Type B pancreatic cell (in vitro differentiated cells): ENCODE data around the gene UCHL5. TPM values are rescaled to one million over a fixed set of nuclear protein-coding genes. Genes with fewer than 3 reads are reported as not detected.

Experiments used
- DNase-seq: peaks from one replicate; pipeline ENCODE4 v3.0.0; 2021; ENCODE audit warnings: mixed read lengths; ENCODE audit not compliant: unreplicated experiment; ENCODE audit errors: extremely low spot score
- H3K27ac Mint-ChIP-seq: 2 replicates; pipeline ENCODE4 v1.8.0; 2021; ENCODE audit warnings: mild to moderate bottlenecking, mixed read lengths
- H3K27me3 Mint-ChIP-seq: 2 replicates; pipeline ENCODE4 v1.8.0; 2021; ENCODE audit warnings: mixed read lengths
- H3K36me3 Mint-ChIP-seq: 2 replicates; pipeline ENCODE4 v1.8.0; 2021; ENCODE audit warnings: mixed read lengths
- H3K4me1 Mint-ChIP-seq: one replicate; pipeline ENCODE4 v1.8.0; 2021; ENCODE audit warnings: mixed read lengths; ENCODE audit not compliant: unreplicated experiment
- H3K4me3 Mint-ChIP-seq: 2 replicates; pipeline ENCODE4 v1.8.0; 2021; ENCODE audit warnings: mild to moderate bottlenecking, mixed read lengths
- H3K9me3 Mint-ChIP-seq: 2 replicates; pipeline ENCODE4 v1.8.0; 2021; ENCODE audit warnings: mixed read lengths
- CTCF ChIP-seq: fragments of 200-600 bp; sonication (generic); conservative IDR thresholded peaks from 2 replicates; pipeline ENCODE4 v1.5.0; 2021; ENCODE audit warnings: antibody characterized with exemption, mild to moderate bottlenecking
- total RNA-seq: library from RNA; stranded (reverse); gene quantifications from 2 replicates; pipeline ENCODE4 v1.2.1, GENCODE V29; 2021; ENCODE audit warnings: low replicate concordance

UCHL5 gene
- total RNA-seq, 1 donor from 2014 or later = 31.3 TPM

GRCh38 chr1:192962901-192963300 is 96.3 kb downstream of the UCHL5 start:
- H3K36me3 Mint-ChIP-seq = no peaks in the 10 kb centered on the region
- no peak overlapping the region for H3K27ac Mint-ChIP-seq
- H3K9me3 Mint-ChIP-seq = no peaks in the 10 kb centered on the region
- H3K27me3 Mint-ChIP-seq = no peaks in the 10 kb centered on the region
- TF ChIP-seq CTCF = no peak
- DNase-seq = no peak
- no peak overlapping the region for H3K4me3 Mint-ChIP-seq
- no peaks in the 10 kb centered on the region for H3K4me1 Mint-ChIP-seq

Other genes starting within 250 kb of the UCHL5 start
- gene RO60, start 252 bp upstream of the UCHL5 start, total RNA-seq = 56.1 and 90.5 TPM in 2 replicates
- 13.9 and 18.9 TPM in 2 replicates for gene GLRX2, start 46.1 kb upstream of the UCHL5 start, total RNA-seq
- 43.3 and 57.5 TPM in 2 replicates for gene CDC73, start 62.7 kb upstream of the UCHL5 start, total RNA-seq
- 3.2 and 3.6 TPM in 2 replicates for gene B3GALT2, start 127.3 kb upstream of the UCHL5 start, total RNA-seq